Adipocyte (in vitro differentiated cells): ENCODE data around the gene FCRL2.
"Not testable (repeated sequence)": the region's sequence is repeated elsewhere in the genome, so short reads cannot be mapped to it uniquely, and the experiment has no call there.

Source experiments
- DNase-seq: peaks from one replicate; pipeline ENCODE4 v3.0.0-alpha.2; 2015; ENCODE audit warnings: low read depth
- H3K27me3 ChIP-seq: replicated peaks from 2 replicates; pipeline ENCODE4 v1.7.0; 2013; ENCODE audit warnings: mild to moderate bottlenecking, low read length, moderate library complexity; ENCODE audit not compliant: control insufficient read depth, insufficient read depth
- H3K36me3 ChIP-seq: 2 replicates; pipeline ENCODE4 v1.7.0; 2013; ENCODE audit warnings: low read length, mild to moderate bottlenecking, moderate library complexity; ENCODE audit not compliant: control insufficient read depth, insufficient read depth, severe bottlenecking
- H3K4me1 ChIP-seq: 2 replicates; pipeline ENCODE4 v1.7.0; 2013; ENCODE audit warnings: mild to moderate bottlenecking, low read length, moderate library complexity; ENCODE audit not compliant: control insufficient read depth, insufficient read depth
- H3K4me3 ChIP-seq: 2 replicates; pipeline ENCODE4 v1.7.0; 2013; ENCODE audit warnings: mild to moderate bottlenecking, low read length, moderate library complexity
- H3K9ac ChIP-seq: 2 replicates; pipeline ENCODE4 v1.7.0; 2013; ENCODE audit warnings: mild to moderate bottlenecking, low read length, moderate library complexity
- H3K9me3 ChIP-seq: 2 replicates; pipeline ENCODE4 v1.7.0; 2013; ENCODE audit warnings: mild to moderate bottlenecking, low read length, moderate library complexity; ENCODE audit not compliant: control insufficient read depth

The FCRL2 gene

GRCh38 chr1:157751283-157751682 lies 25.6 kb downstream of the FCRL2 start:
- Histone ChIP-seq H3K36me3 (no peaks in the 10 kb centered on the region), H3K9me3 (no peaks in the 10 kb centered on the region), H3K27me3 (no peaks in the 10 kb centered on the region), H3K4me3 (no peak overlapping the region), H3K9ac (no peak overlapping the region), H3K4me1 (no peaks in the 10 kb centered on the region)
- DNase-seq, result no peak

DNA sequence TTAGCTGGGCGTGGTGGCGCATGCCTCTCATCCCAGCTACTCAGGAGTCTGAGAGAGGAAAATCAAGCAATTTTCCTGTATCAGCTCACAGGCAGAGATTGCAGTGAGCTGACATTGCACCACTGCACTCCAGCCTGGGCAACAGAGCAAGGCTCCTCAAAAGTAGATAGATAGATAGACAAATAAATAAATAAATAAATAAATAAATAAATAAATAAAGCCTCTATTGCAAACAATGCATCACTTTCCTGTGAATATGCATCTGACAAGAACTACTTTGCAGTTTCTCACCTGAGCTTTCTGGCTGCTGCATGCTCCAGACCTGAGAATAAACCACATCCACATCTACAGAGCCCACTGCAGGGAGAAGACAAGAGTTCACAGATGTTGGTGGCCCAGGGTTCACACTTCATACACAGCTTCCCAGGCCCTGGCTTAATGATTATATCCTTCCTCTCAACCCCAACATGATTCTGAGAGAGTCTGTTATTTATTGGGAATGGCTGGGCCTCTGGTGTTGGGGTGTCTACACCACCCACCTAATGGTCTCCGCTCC lies 28.6 kb downstream of the FCRL2 start:
- H3K4me3 ChIP-seq, result no peak overlapping the region
- no peaks in the 10 kb centered on the region for H3K27me3 ChIP-seq
- no peak overlapping the region for H3K9ac ChIP-seq
- no peaks in the 10 kb centered on the region for H3K4me1 ChIP-seq
- H3K9me3 ChIP-seq, result no peaks in the 10 kb centered on the region
- no peak for DNase-seq
- no peaks in the 10 kb centered on the region for H3K36me3 ChIP-seq

DNA sequence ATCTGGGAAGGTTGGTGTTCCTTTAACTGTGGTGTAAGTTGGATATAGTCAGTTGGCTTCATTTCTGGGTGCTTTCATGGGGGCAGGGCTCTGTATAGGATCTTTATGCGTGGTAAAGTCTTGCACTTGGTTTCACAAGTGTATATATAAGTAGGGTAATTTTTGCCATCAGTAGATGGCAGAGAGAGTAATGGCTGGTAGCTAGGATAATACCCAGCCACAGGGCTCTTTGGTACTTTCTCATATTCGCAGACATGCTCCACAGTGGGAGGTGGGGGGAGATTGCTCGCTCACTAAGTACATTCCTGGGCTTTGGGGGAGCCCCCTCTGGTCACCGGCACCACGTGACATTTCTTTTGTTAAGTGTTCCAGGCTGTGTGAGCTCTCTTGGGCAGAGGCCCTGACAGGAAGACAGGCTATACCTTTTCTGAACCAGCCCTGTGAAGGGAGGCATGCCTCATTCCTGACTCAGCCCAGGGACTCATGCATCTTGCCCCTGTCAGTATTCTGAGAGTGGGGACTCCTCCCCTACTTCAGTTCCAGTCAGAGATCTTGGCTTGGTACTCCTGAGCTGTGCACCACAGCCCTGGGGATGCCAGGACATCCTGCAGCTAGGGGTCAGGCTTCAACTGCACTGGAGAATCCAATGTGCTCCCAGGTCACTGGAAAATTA lies 37.6 kb downstream of the FCRL2 start:
- H3K4me1 ChIP-seq, result no peaks in the 10 kb centered on the region
- DNase-seq, result no peak

DNA sequence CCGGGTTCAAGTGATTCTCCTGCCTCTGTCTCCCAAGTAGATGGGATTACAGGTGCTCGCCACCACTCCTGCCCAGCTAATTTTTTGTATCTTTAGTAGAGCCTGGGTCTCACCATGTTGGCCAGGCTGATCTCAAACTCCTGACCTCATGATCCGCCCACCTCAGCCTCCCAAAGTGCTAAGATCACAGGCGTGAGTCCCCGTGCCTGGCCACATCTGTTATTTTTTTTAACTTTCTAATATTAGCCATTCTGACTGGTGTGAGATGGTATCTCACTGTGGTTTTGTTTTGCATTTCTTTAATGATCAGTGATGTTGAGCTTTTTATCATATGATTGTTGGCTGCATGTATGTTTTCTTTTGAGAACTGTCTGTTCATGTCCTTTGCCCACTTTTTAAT lies 40.9 kb downstream of the FCRL2 start:
- H3K9me3 ChIP-seq, H3K9ac ChIP-seq, H3K4me1 ChIP-seq, H3K27me3 ChIP-seq, H3K36me3 ChIP-seq, H3K4me3 ChIP-seq, DNase-seq: not testable (repeated sequence)

More for the DNA sequence above, 37.6 kb downstream of the FCRL2 start:
- no peak overlapping the region for H3K4me3 ChIP-seq
- no peaks in the 10 kb centered on the region for H3K9me3 ChIP-seq
- no peaks in the 10 kb centered on the region for H3K36me3 ChIP-seq
- no peaks in the 10 kb centered on the region for H3K27me3 ChIP-seq
- no peak overlapping the region for H3K9ac ChIP-seq

- Histone ChIP-seq H3K4me3 (no peak overlapping the region), H3K4me1 (no peaks in the 10 kb centered on the region), H3K9me3 (no peaks in the 10 kb centered on the region), H3K27me3 (no peaks in the 10 kb centered on the region), H3K36me3 (no peaks in the 10 kb centered on the region), H3K9ac (no peak overlapping the region)
- DNase-seq, result no peak
Observed at GRCh38 chr1:157734321-157734720, 42.6 kb downstream of the FCRL2 start.

DNA sequence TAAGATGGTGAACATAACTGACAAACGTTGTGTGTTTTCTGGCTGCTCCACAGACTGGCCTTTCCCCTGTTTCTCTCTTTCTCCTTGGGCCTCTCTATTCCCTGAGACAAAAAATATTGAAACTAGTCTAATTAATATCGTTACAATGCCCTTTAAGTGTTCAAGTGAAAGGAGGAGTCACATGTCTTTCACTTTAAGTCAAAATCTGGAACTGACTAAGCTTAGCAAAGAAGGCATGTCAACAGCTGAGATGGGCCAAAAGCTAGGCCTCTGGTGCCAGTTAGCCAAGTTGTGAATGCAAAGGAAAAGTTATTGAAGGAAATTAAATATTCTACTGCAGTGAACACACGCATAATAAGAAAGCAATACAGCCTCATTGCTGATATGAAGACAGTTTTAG lies 44.2 kb downstream of the FCRL2 start:
- no peak for DNase-seq
- H3K27me3 ChIP-seq, result no peaks in the 10 kb centered on the region
- no peak overlapping the region for H3K4me3 ChIP-seq
- no peaks in the 10 kb centered on the region for H3K36me3 ChIP-seq
- H3K9ac ChIP-seq, result no peak overlapping the region
- no peaks in the 10 kb centered on the region for H3K4me1 ChIP-seq
- H3K9me3 ChIP-seq, result no peaks in the 10 kb centered on the region

- Histone ChIP-seq H3K9ac (no peak overlapping the region), H3K9me3 (peaks cover 13% of the 10 kb centered on the region), H3K27me3 (no peaks in the 10 kb centered on the region), H3K4me3 (no peak overlapping the region), H3K36me3 (no peaks in the 10 kb centered on the region), H3K4me1 (no peaks in the 10 kb centered on the region)
- DNase-seq, result no peak
Observed at GRCh38 chr1:157725221-157725577, 51.7 kb downstream of the FCRL2 start.

- H3K27me3 ChIP-seq, result no peaks in the 10 kb centered on the region
- DNase-seq, result no peak
- no peak overlapping the region for H3K4me3 ChIP-seq
- no peak overlapping the region for H3K9ac ChIP-seq
- no peaks in the 10 kb centered on the region for H3K36me3 ChIP-seq
- H3K9me3 ChIP-seq, result peaks cover 13% of the 10 kb centered on the region
- H3K4me1 ChIP-seq, result no peaks in the 10 kb centered on the region
Observed at GRCh38 chr1:157724537-157725220, 52.3 kb downstream of the FCRL2 start.

DNA sequence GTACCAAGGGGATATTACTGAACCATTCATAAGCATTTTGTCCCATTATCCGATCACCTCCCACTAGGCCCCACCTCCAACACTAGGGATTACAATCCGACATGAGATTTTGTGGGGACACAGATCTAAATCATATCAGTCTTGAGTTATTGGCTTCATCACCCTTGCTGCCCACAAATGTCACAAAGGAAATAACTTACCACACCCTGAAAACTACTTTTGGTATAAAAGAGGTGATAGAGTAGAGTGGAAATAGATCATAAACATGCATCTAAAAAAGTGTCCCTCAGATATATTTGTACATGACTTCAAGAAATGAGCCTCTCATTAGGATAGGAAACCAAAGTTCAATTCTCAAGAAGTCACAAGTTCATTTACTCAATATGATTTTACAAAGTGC lies 53.8 kb downstream of the FCRL2 start:
- Histone ChIP-seq H3K9me3 (peaks cover 13% of the 10 kb centered on the region), H3K4me3 (no peak overlapping the region), H3K4me1 (no peaks in the 10 kb centered on the region), H3K27me3 (no peaks in the 10 kb centered on the region), H3K36me3 (no peaks in the 10 kb centered on the region), H3K9ac (no peak overlapping the region)
- DNase-seq, result no peak

- no peak overlapping the region for H3K4me3 ChIP-seq
- no peaks in the 10 kb centered on the region for H3K36me3 ChIP-seq
- no peaks in the 10 kb centered on the region for H3K27me3 ChIP-seq
- H3K9me3 ChIP-seq, result peaks cover 13% of the 10 kb centered on the region
- DNase-seq, result no peak
- H3K9ac ChIP-seq, result no peak overlapping the region
- no peaks in the 10 kb centered on the region for H3K4me1 ChIP-seq
Observed at GRCh38 chr1:157721985-157722384, 54.9 kb downstream of the FCRL2 start.

DNA sequence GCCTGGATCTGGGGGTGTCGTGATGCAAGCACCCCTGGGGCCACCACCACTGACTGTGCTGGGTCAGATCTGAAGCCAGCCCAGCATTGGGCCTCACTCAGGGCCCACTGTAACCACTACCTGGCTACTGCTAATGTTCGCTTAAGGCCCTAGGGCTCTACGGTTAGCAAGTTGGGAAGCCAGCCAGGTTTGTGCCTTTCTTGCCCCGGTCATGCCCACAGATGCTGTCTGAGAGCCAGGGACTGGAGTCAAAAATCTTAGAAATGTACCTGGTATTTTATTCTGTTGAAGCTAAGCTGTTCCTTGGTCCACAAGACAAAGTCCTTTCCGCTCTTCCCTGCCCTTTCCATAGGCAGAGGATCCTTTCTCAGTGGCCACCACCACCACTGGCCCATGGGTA lies 61.2 kb downstream of the FCRL2 start:
- H3K27me3 ChIP-seq, result peaks cover 2% of the 10 kb centered on the region
- no peak overlapping the region for H3K9ac ChIP-seq
- H3K36me3 ChIP-seq, result no peaks in the 10 kb centered on the region

More for the DNA sequence above, 61.2 kb downstream of the FCRL2 start:
- no peak for DNase-seq
- no peaks in the 10 kb centered on the region for H3K4me1 ChIP-seq
- H3K9me3 ChIP-seq, result no peaks in the 10 kb centered on the region
- H3K4me3 ChIP-seq, result no peak overlapping the region
